Suprapubic skin (tissue), 4 donors: Measurements from ENCODE around the gene COMMD1.

Experiments
- EP300 ChIP-seq: sonication (generic); formaldehyde crosslinking; IDR thresholded peaks from one replicate; pipeline ENCODE4 v1.6.1; 2017; ENCODE audit warnings: antibody characterized with exemption
- POLR2A ChIP-seq, 2 donors: fragments of 450-650 bp; IDR thresholded peaks; one replicate each; pipeline ENCODE4 v1.6.1; 2017; ENCODE audit warnings: antibody characterized with exemption in 2 of 2, mild to moderate bottlenecking in 2 of 2, moderate library complexity in 2 of 2
- POLR2AphosphoS5 ChIP-seq, 3 donors: sonication (generic); formaldehyde crosslinking; IDR thresholded peaks; one replicate each; pipeline ENCODE4 v1.6.1; 2017; ENCODE audit warnings: antibody characterized with exemption in 3 of 3
- TF ChIP-seq, protein P1 (sequence below), 2 donors: fragments of 200-600 bp in 1 of 2; fragments of 450-650 bp in 1 of 2; sonication (generic) in 1 of 2; IDR thresholded peaks; one replicate each; pipeline ENCODE4 v1.5.1; 2016 to 2019; ENCODE audit warnings: antibody characterized with exemption in 2 of 2, mild to moderate bottlenecking in 1 of 2, moderate library complexity in 1 of 2

DNA sequence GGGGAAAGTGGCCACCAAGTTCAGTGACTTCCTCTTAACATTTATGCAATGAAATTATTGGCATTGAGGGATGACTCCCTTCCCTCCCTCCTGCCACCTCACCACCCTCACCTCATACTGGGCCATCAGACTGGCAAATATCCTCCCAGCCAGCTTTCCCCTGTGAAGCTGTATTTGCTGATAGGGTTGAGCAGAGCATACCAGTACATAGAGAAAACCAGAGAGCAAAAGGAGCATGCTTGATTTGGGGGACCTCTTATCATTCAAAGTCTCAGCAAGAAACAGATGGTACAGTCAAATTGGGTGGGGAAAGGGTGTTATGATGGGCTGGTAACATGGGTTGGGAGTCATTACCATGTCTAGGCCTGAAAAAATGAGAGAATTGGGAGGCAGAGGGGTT lies 271.3 kb downstream of the COMMD1 start:
- TF ChIP-seq, protein P1, sequence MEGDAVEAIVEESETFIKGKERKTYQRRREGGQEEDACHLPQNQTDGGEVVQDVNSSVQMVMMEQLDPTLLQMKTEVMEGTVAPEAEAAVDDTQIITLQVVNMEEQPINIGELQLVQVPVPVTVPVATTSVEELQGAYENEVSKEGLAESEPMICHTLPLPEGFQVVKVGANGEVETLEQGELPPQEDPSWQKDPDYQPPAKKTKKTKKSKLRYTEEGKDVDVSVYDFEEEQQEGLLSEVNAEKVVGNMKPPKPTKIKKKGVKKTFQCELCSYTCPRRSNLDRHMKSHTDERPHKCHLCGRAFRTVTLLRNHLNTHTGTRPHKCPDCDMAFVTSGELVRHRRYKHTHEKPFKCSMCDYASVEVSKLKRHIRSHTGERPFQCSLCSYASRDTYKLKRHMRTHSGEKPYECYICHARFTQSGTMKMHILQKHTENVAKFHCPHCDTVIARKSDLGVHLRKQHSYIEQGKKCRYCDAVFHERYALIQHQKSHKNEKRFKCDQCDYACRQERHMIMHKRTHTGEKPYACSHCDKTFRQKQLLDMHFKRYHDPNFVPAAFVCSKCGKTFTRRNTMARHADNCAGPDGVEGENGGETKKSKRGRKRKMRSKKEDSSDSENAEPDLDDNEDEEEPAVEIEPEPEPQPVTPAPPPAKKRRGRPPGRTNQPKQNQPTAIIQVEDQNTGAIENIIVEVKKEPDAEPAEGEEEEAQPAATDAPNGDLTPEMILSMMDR (IDR thresholded peaks at IDR 0.05): no peak
- TF ChIP-seq POLR2AphosphoS5 (IDR thresholded peaks at IDR 0.05) (no peak), POLR2A (IDR thresholded peaks at IDR 0.05) (no peak), EP300 (no peak)
